Brain microvascular endothelial cell (primary cell): ENCODE measurements around the gene SPAG16.

Experiments
- DNase-seq: peaks from one replicate; pipeline ENCODE4 v3.0.0-alpha.2; 2020
- H3K27ac ChIP-seq: fragments of 250-450 bp; sonication (Bioruptor Pico); 2 replicates; pipeline ENCODE4 v1.5.1; 2020; ENCODE audit warnings: mild to moderate bottlenecking, moderate library complexity
- H3K27me3 ChIP-seq: fragments of 250-450 bp; sonication (Bioruptor Pico); replicated peaks from 2 replicates; pipeline ENCODE4 v1.5.1; 2020; ENCODE audit warnings: mild to moderate bottlenecking
- H3K36me3 ChIP-seq: fragments of 250-450 bp; sonication (Bioruptor Pico); replicated peaks from 2 replicates; pipeline ENCODE4 v1.5.1; 2020; ENCODE audit warnings: mild to moderate bottlenecking
- H3K4me3 ChIP-seq: 2 replicates; pipeline ENCODE4 v1.5.1; 2011; ENCODE audit warnings: low read depth, mild to moderate bottlenecking, control low read depth, low read length, moderate library complexity
- CTCF ChIP-seq: IDR thresholded peaks from 2 replicates; pipeline ENCODE4 v1.5.1; 2011; ENCODE audit warnings: low read depth, mild to moderate bottlenecking, moderate library complexity, low read length, control low read depth, inconsistent platforms; ENCODE audit errors: missing control alignments
- in situ Hi-C: cut with HindIII; loops from 2 replicates; pipeline ENCODE4 v1.10.0; 2017; ENCODE audit warnings: low sequenced_read_pairs, low pct_ligation_motif_present

Gene SPAG16

GRCh38 chr2:214341646-214342045 is 1057.4 kb downstream of the SPAG16 start:
- TF ChIP-seq CTCF: no peak
- Histone ChIP-seq H3K4me3 (no peak overlapping the region), H3K36me3 (no peaks in the 10 kb centered on the region), H3K27me3 (no peaks in the 10 kb centered on the region), H3K27ac (no peak overlapping the region)
- DNase-seq: no peak
- in situ Hi-C loops: no loop called here

- Histone ChIP-seq H3K27ac (no peak overlapping the region), H3K4me3 (no peak overlapping the region), H3K36me3 (no peaks in the 10 kb centered on the region), H3K27me3 (no peaks in the 10 kb centered on the region)
- in situ Hi-C loops: no loop called here
- TF ChIP-seq CTCF: no peak
- DNase-seq: no peak
Observed at GRCh38 chr2:214358506-214358905, 1074.2 kb downstream of the SPAG16 start.

- Histone ChIP-seq H3K27me3 (no peaks in the 10 kb centered on the region), H3K27ac (no peak overlapping the region), H3K4me3 (no peak overlapping the region), H3K36me3 (no peaks in the 10 kb centered on the region)
- DNase-seq: no peak
- no peak for TF ChIP-seq CTCF
- in situ Hi-C loops: no loop called here
Observed at GRCh38 chr2:214361116-214361515, 1076.9 kb downstream of the SPAG16 start.

- Histone ChIP-seq H3K27ac (no peak overlapping the region), H3K4me3 (no peak overlapping the region), H3K36me3 (no peaks in the 10 kb centered on the region), H3K27me3 (no peaks in the 10 kb centered on the region)
- no peak for TF ChIP-seq CTCF
- DNase-seq: no peak
- in situ Hi-C loops: no loop called here
Observed at GRCh38 chr2:214365549-214365948, 1081.3 kb downstream of the SPAG16 start.

GRCh38 chr2:214367171-214367570 is 1082.9 kb downstream of the SPAG16 start:
- TF ChIP-seq CTCF: no peak
- no peak for DNase-seq
- Histone ChIP-seq H3K36me3 (no peaks in the 10 kb centered on the region), H3K27me3 (no peaks in the 10 kb centered on the region), H3K4me3 (no peak overlapping the region), H3K27ac (no peak overlapping the region)
- in situ Hi-C loops: no loop called here

- Histone ChIP-seq H3K27me3 (no peaks in the 10 kb centered on the region), H3K4me3 (no peak overlapping the region), H3K36me3 (no peaks in the 10 kb centered on the region), H3K27ac (no peak overlapping the region)
- TF ChIP-seq CTCF: no peak
- no peak for DNase-seq
- in situ Hi-C loops: no loop called here
Observed at GRCh38 chr2:214376618-214377285, 1092.5 kb downstream of the SPAG16 start.
